Adrenal gland (tissue), 12 donors: Measurements from ENCODE around the gene ZCCHC9. TPM values are rescaled to one million over a fixed set of nuclear protein-coding genes. Genes with fewer than 3 reads are reported as not detected.
A peak's percentile ranks its signal among the peaks of the same experiment; 100 is the strongest.

Experiments
- DNase-seq, 7 donors: peaks; one replicate each; pipeline ENCODE4 v3.0.0-alpha.2; 2019 to 2020
- H3K27ac ChIP-seq, 5 donors: fragments of 200-600 bp; sonication (generic) in 4 of 5; 1 replicate in 3 of 5; 2 replicates in 2 of 5; pipeline versions ENCODE4 v1.5.1 to v1.8.0; 2016 to 2020; ENCODE audit warnings: mild to moderate bottlenecking in 1 of 5
- H3K27me3 ChIP-seq: fragments of 200-600 bp; 2 replicates; pipeline ENCODE4 v1.8.0; 2021
- H3K36me3 ChIP-seq, 2 donors: fragments of 200-600 bp; replicated peaks in 1 of 2; 1 replicate in 1 of 2; 2 replicates in 1 of 2; pipeline versions ENCODE4 v1.5.1 to v1.8.0; 2018 to 2022
- H3K4me1 ChIP-seq, 2 donors: fragments of 200-600 bp; replicated peaks in 1 of 2; 1 replicate in 1 of 2; 2 replicates in 1 of 2; pipeline versions ENCODE4 v1.5.1 to v1.8.0; 2018 to 2021
- H3K4me3 ChIP-seq, 4 donors: fragments of 200-600 bp; sonication (generic) in 3 of 4; one replicate each; pipeline ENCODE4 v1.5.1; 2016 to 2018
- H3K9me3 ChIP-seq, 3 donors: fragments of 200-600 bp; sonication (generic) in 1 of 3; replicated peaks in 1 of 3; 1 replicate in 2 of 3; 2 replicates in 1 of 3; pipeline versions ENCODE4 v1.5.1 to v1.8.0; 2016 to 2021
- CTCF ChIP-seq, 6 experiments: fragments of 450-650 bp in 4 of 6; fragments of 200-600 bp in 2 of 6; sonication (generic) in 1 of 6; IDR thresholded peaks; 1 replicate in 5 of 6; 2 replicates in 1 of 6; pipeline versions ENCODE4 v1.5.1 to v1.8.0; 2016 to 2021; ENCODE audit warnings: antibody characterized with exemption in 6 of 6, mild to moderate bottlenecking in 2 of 6, moderate library complexity in 1 of 6
- POLR2A ChIP-seq, 2 donors: fragments of 450-650 bp; IDR thresholded peaks; one replicate each; pipeline ENCODE4 v1.6.1; 2017; ENCODE audit warnings: antibody characterized with exemption in 2 of 2, mild to moderate bottlenecking in 2 of 2, moderate library complexity in 1 of 2
- WGBS, 4 donors: extraction: QIAGEN DNeasy Blood & Tissue Kit in 2 of 4; methylation state at CpG; one replicate each; pipeline versions ENCODE4 v1.1.5 to v1.1.7; 2013 to 2017; 5-methylcytosine and 5-hydroxymethylcytosine counted together
- intact Hi-C, 2 donors: fragments of 100-400 bp; cut with DNase I; formaldehyde crosslinking; loops; one replicate each; pipeline versions ENCODE4 v1.14.1 to v1.15.0; 2022 to 2023
- polyA plus RNA-seq, 3 donors: library from polyadenylated mRNA; stranded (reverse); fragments of 200-250 nt in 2 of 3; fragments of 350-450 nt in 1 of 3; fragmentation: Illumina TruSeq in 1 of 3; extraction: RNeasy Lipid Tissue Mini Kit (QIAGEN cat#74804) in 1 of 3; gene quantifications; one replicate each; pipeline ENCODE4 v1.2.3, GENCODE V29; 2013 to 2014
- total RNA-seq, 9 donors: library from RNA; depleted of rRNA in 4 of 9; stranded (reverse); fragments of >200 nt in 4 of 9; fragments of 120-200 nt in 1 of 9; fragmentation: NEBNext Ultra II Directional in 1 of 9; extraction: Animal tissue kit (Norgen Biotek cat#: 25700) in 1 of 9; gene quantifications; one replicate each; pipeline versions ENCODE4 v1.1.0 to v1.2.4, GENCODE V29; 2013 to 2023
- donor health status: healthy with polysubstance abuse.
- donor health status: Bipolar disorder and iron deficiency.
- donor health status: DM: yes; HTN: yes; CAD: no.
- donor health status: DM: no; HTN: no; CAD: no.
- donor health status: DM: no; HTN: no; CAD: no.
- donor health status: DM: yes; HTN: yes; CAD: no.

Gene ZCCHC9
- total and polyA plus RNA-seq, 12 donors, result 10.0 to 35.5 (median 20.0) TPM

DNA sequence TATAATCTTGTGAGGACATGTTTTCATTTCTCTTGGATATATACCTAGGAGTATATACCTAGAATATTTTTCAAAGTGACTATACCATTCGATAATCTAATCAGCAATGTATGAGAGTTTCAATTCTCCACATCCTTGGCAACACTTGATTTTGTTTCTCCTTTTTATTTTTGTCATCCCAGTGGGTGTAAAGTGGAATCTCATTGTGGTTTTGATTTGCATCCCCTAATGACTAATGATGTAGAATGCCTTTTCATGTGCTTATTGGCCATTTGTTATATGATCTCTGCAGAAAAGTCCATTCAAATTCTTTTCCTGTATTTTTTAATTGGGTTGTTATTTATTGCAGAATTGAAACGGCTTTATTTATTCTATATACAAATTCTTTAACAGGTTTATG is 15.2 kb downstream of the ZCCHC9 start:
- H3K27ac ChIP-seq, result no peak overlapping the region
- H3K4me1 ChIP-seq, result no peaks in the 10 kb centered on the region
- H3K4me3 ChIP-seq, result no peak overlapping the region
- TF ChIP-seq POLR2A (IDR thresholded peaks at IDR 0.05) (no peak), CTCF (IDR thresholded peaks at IDR 0.05) (no peak)
- DNase-seq, result no peak
- H3K9me3 ChIP-seq, result no peaks in the 10 kb centered on the region
- H3K36me3 ChIP-seq, result peaks cover 0 to 15% of the 10 kb centered on the region in 2 donors
- intact Hi-C loops, result no loop called here
- H3K27me3 ChIP-seq, result no peaks in the 10 kb centered on the region
- 79 to 84% (median 81%) methylated on average over 2 of the region's 2 CpGs for WGBS, 4 donors

DNA sequence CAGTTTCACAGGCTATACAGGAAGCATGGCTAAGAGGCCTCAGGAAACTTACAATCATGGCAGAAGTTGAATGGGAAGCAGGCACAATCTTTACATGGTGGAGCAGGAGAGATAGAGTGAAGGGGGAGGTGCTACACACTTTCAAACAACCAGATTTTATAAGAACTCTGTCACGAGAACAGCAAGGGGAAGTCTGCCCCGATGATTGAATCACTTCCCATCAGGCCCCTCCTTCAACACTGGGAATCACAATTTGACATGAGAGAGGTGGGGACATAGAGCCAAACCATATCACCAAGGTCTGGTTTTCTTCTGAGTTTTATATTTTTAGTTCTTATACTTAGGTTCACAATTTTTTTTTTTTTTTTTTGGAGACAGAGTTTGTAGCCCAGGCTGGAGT is 16.1 kb downstream of the ZCCHC9 start:
- no peak overlapping the region for H3K4me3 ChIP-seq
- peaks cover 0 to 6% of the 10 kb centered on the region in 2 donors for H3K36me3 ChIP-seq
- 40 to 81% (median 48%) methylated on average over 2 of the region's 2 CpGs for WGBS, 4 donors
- no peak for TF ChIP-seq CTCF (IDR thresholded peaks at IDR 0.05)
- no peak for TF ChIP-seq POLR2A (IDR thresholded peaks at IDR 0.05)
- no peak overlapping the region for H3K27ac ChIP-seq
- no peaks in the 10 kb centered on the region for H3K4me1 ChIP-seq
- no peaks in the 10 kb centered on the region for H3K27me3 ChIP-seq
- DNase-seq, result no peak
- intact Hi-C loops, result no loop called here
- H3K9me3 ChIP-seq, result no peaks in the 10 kb centered on the region

DNA sequence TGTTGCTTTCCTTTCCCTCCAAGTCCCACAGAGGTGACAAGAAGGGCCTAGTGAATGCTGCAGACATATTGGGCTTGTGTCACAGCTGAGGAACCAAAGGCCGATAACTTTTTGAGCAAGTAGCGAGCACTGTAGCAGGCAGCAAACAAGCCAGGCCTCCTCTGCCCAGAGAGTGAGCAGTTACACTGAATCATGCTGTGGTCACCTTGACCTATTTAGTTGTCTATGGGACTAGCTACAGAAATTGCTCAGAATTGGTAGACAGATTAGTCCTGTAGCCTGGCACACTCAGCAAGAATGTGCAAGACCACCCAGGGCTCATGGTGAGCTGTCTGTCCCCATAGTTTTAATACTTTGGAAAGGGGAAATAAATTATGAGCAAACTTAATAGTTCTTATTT is 25.2 kb downstream of the ZCCHC9 start:
- Histone ChIP-seq H3K9me3 (no peaks in the 10 kb centered on the region), H3K36me3 (no peaks in the 10 kb centered on the region), H3K4me1 (no peaks in the 10 kb centered on the region), H3K27me3 (no peaks in the 10 kb centered on the region), H3K4me3 (no peak overlapping the region), H3K27ac (no peak overlapping the region)
- intact Hi-C loops, result no loop called here
- TF ChIP-seq POLR2A (IDR thresholded peaks at IDR 0.05) (no peak), CTCF (IDR thresholded peaks at IDR 0.05) (no peak)
- DNase-seq, result peak in 1 of 7 donors; percentile 11
- WGBS, 4 donors, result 50 to 77% (median 55%) methylated on average over 2 of the region's 2 CpGs

GRCh38 chr5:81334304-81335061 is 33.1 kb downstream of the ZCCHC9 start:
- Histone ChIP-seq H3K27ac (no peak overlapping the region), H3K4me1 (no peaks in the 10 kb centered on the region), H3K27me3 (no peaks in the 10 kb centered on the region), H3K9me3 (no peaks in the 10 kb centered on the region), H3K36me3 (no peaks in the 10 kb centered on the region), H3K4me3 (no peak overlapping the region)
- WGBS, 4 donors, result 75 to 84% (median 82%) methylated on average over 14 of the region's 14 CpGs
- DNase-seq, result no peak
- intact Hi-C loops, result no loop called here
- TF ChIP-seq CTCF (IDR thresholded peaks at IDR 0.05) (no peak), POLR2A (IDR thresholded peaks at IDR 0.05) (no peak)
